B cell (primary cell): Measurements from ENCODE around the gene MYL5. TPM values are rescaled to one million over a fixed set of nuclear protein-coding genes. Genes with fewer than 3 reads are reported as not detected.
"Not testable (repeated sequence)": the region's sequence is repeated elsewhere in the genome, so short reads cannot be mapped to it uniquely, and the experiment has no call there.

Experiments
- ATAC-seq: fragments of 200-7000 bp; cut with Tn5 transposase; one replicate; pipeline ENCODE4 v1.10.0; 2021; ENCODE audit warnings: low read depth, mild to moderate bottlenecking, moderate number of reproducible peaks, moderate library complexity
- CTCF ChIA-PET: fragments of 350-600 bp; sonication (Branson Sonifier 250); formaldehyde crosslinking; loops from one replicate; lab custom pipeline; 2021; ENCODE audit warnings: antibody characterized with exemption, inconsistent platforms; lab: Charles Lee
- POLR2A ChIA-PET: fragments of 350-600 bp; sonication (Branson Sonifier 250); formaldehyde crosslinking; loops from one replicate; lab custom pipeline; 2021; ENCODE audit warnings: antibody characterized with exemption; lab: Charles Lee
- DNase-seq: peaks from one replicate; pipeline ENCODE4 v3.0.0; 2013
- H2AFZ ChIP-seq: 2 replicates; pipeline ENCODE4 v1.6.1; 2012; ENCODE audit warnings: mild to moderate bottlenecking, low read depth, low read length; ENCODE audit not compliant: insufficient read depth, poor library complexity, severe bottlenecking
- H3K27ac ChIP-seq, 2 donors: 1 replicate in 1 of 2; 2 replicates in 1 of 2; pipeline ENCODE4 v1.5.1; 2012 to 2013; ENCODE audit warnings: low read length in 2 of 2, mild to moderate bottlenecking in 2 of 2, moderate library complexity in 1 of 2
- H3K27me3 ChIP-seq, 4 experiments: fragments of 200-600 bp in 1 of 4; sonication (generic) in 1 of 4; replicated peaks in 1 of 4; 1 replicate in 2 of 4; 2 replicates in 2 of 4; pipeline versions ENCODE4 v1.6.1 to v1.7.0; 2013 to 2016; ENCODE audit warnings: low read length in 3 of 4, mild to moderate bottlenecking in 2 of 4, mixed read lengths in 1 of 4, moderate library complexity in 1 of 4; ENCODE audit not compliant: insufficient read depth in 4 of 4, control insufficient read depth in 3 of 4; ENCODE audit errors: control extremely low read depth in 1 of 4
- H3K36me3 ChIP-seq, 2 experiments: replicated peaks in 1 of 2; 1 replicate in 1 of 2; 2 replicates in 1 of 2; pipeline versions ENCODE4 v1.6.1 to v1.7.1; 2013; ENCODE audit warnings: low read length in 1 of 2; ENCODE audit not compliant: insufficient read depth in 2 of 2, control insufficient read depth in 1 of 2; ENCODE audit errors: control extremely low read depth in 1 of 2, extremely low read depth in 1 of 2
- H3K4me1 ChIP-seq, 2 donors: fragments of 200-600 bp in 1 of 2; sonication (generic) in 1 of 2; 1 replicate in 1 of 2; 2 replicates in 1 of 2; pipeline versions ENCODE4 v1.5.1 to v1.6.1; 2013 to 2017; ENCODE audit warnings: low read length in 2 of 2; ENCODE audit not compliant: control insufficient read depth in 2 of 2, insufficient read depth in 2 of 2
- H3K4me2 ChIP-seq: replicated peaks from 2 replicates; pipeline ENCODE3; 2012; ENCODE audit warnings: mild to moderate bottlenecking, low read depth, low read length; ENCODE audit not compliant: poor library complexity, severe bottlenecking
- H3K4me3 ChIP-seq, 5 experiments: fragments of 200-600 bp in 1 of 5; sonication (generic) in 1 of 5; 1 replicate in 3 of 5; 2 replicates in 2 of 5; pipeline versions ENCODE4 v1.5.1 to v1.7.0; 2011 to 2016; ENCODE audit warnings: low read length in 4 of 5, mild to moderate bottlenecking in 4 of 5, low read depth in 2 of 5, control low read depth in 1 of 5, moderate library complexity in 1 of 5; ENCODE audit not compliant: insufficient read depth in 1 of 5; ENCODE audit errors: control extremely low read depth in 1 of 5, extremely low read depth in 1 of 5
- H3K79me2 ChIP-seq: fragments of 200-600 bp; sonication (generic); one replicate; pipeline ENCODE4 v1.6.0; 2016; ENCODE audit warnings: low read length; ENCODE audit not compliant: control insufficient read depth, insufficient read depth
- H3K9ac ChIP-seq: fragments of 200-600 bp; sonication (generic); 2 replicates; pipeline ENCODE4 v1.6.1; 2017; ENCODE audit warnings: mild to moderate bottlenecking, low read length, moderate library complexity
- H3K9me3 ChIP-seq, 3 donors: one replicate each; pipeline versions ENCODE4 v1.6.1 to v1.7.1; 2013; ENCODE audit warnings: low read length in 2 of 3; ENCODE audit not compliant: control insufficient read depth in 2 of 3, insufficient read depth in 1 of 3; ENCODE audit errors: control extremely low read depth in 1 of 3
- H4K20me1 ChIP-seq: 2 replicates; pipeline ENCODE4 v1.6.0; 2012; ENCODE audit warnings: mild to moderate bottlenecking, low read length; ENCODE audit not compliant: insufficient read depth, control insufficient read depth, poor library complexity, severe bottlenecking
- H3K27ac Mint-ChIP-seq: one replicate; pipeline ENCODE4 v1.8.0; 2021; ENCODE audit warnings: mixed read lengths
- H3K27me3 Mint-ChIP-seq: one replicate; pipeline ENCODE4 v1.8.0; 2021; ENCODE audit warnings: mixed read lengths
- H3K4me1 Mint-ChIP-seq: one replicate; pipeline ENCODE4 v1.8.0; 2021; ENCODE audit warnings: mixed read lengths
- H3K4me3 Mint-ChIP-seq: one replicate; pipeline ENCODE4 v1.8.0; 2021; ENCODE audit warnings: mixed read lengths
- H3K9me3 Mint-ChIP-seq: one replicate; pipeline ENCODE4 v1.8.0; 2022; ENCODE audit warnings: mixed read lengths; ENCODE audit not compliant: insufficient read depth
- CTCF ChIP-seq: fragments of 200-600 bp; IDR thresholded peaks from one replicate; pipeline ENCODE4 v1.8.0; 2022; ENCODE audit warnings: antibody characterized with exemption, mild to moderate bottlenecking
- EZH2 ChIP-seq: IDR thresholded peaks from 2 replicates; pipeline ENCODE4 v1.6.1; 2012; ENCODE audit warnings: borderline replicate concordance, low read depth, mild to moderate bottlenecking, moderate library complexity, low read length; ENCODE audit not compliant: insufficient read depth, poor library complexity, severe bottlenecking
- WGBS: methylation state at CpG from one replicate; pipeline ENCODE4 v1.1.5; 2013; ENCODE audit warnings: missing lambda C conversion rate; ENCODE audit not compliant: insufficient coverage; 5-methylcytosine and 5-hydroxymethylcytosine counted together
- intact Hi-C: fragments of 100-400 bp; cut with micrococcal nuclease; formaldehyde crosslinking; loops from one replicate; pipeline ENCODE4 v1.10.0; 2022
- polyA plus RNA-seq: library from polyadenylated mRNA; depleted of rRNA; stranded (reverse); fragments of >200 nt; gene quantifications from 2 replicates; pipeline ENCODE4 v1.2.3, GENCODE V29; 2012
- total RNA-seq, 2 donors: library from RNA; stranded (reverse); fragments of 120-200 nt in 1 of 2; gene quantifications; 1 replicate in 1 of 2; 2 replicates in 1 of 2; pipeline versions ENCODE4 v1.2.3 to v1.2.4, GENCODE V29; 2013 to 2022

The MYL5 gene
- total and polyA plus RNA-seq, 2 donors (not counting 1 experiment from before 2014, with no cell fraction given), result 16.9 to 38.3 TPM

DNA sequence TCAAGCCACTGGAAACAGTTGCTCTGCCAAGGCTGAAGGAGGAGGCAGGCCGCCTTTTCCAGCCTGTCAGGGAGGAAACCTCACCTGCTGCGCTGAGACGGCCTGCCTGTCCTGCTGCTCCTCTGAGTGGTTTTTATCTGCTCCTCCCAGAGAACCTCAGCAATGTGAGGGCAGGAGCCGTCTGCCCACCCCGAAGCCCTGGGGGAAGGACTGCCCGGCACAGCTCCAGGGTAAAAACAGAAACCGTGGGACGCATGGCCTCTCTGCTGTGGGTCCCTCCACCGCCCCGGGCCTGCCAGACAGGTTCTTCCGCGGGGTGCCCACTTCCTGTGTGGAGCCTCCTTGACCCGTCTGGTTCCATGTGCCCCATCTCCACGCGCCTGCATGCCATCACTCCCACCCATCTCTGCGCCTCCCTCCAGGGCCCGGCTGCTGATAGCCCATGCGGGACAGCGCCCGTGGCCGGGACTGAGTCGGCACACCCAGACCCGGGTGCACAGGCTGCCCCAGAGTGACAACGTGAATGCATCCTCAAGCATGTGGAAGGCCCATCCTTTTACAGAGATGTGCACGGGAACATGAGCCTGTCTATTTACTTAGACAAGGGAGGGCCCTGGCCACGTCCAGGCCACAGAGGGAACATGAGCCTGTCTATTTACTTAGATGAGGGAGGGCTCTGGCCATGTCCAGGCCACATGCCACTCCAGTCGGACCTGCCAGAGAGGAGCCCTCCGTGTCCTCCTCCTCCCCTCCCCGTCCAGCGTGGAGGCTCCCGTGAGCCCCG is 18.6 kb downstream of the MYL5 start:
- 87% methylated on average over 28 of the region's 32 CpGs for WGBS
- ATAC-seq, result no peak
- Mint-ChIP-seq H3K27ac (no peak overlapping the region), H3K4me3 (no peak overlapping the region), H3K27me3 (peaks cover 3% of the 10 kb centered on the region), H3K9me3 (no peaks in the 10 kb centered on the region), H3K4me1 (peaks cover under 1% of the 10 kb centered on the region)
- DNase-seq, result no peak
- Histone ChIP-seq H3K9ac (no peak overlapping the region), H3K36me3 (no peaks in the 10 kb centered on the region), H3K79me2 (no peaks in the 10 kb centered on the region), H4K20me1 (no peaks in the 10 kb centered on the region), H3K9me3 (peaks cover 0 to 3% (median 0%) of the 10 kb centered on the region in 3 donors), H2AFZ (no peak overlapping the region), H3K27me3 (peaks cover 0 to 14% (median under 1%) of the 10 kb centered on the region in 4 experiments), H3K4me1 (peaks cover 12 to 14% of the 10 kb centered on the region in 2 donors), H3K4me2 (no peak overlapping the region), H3K4me3 (no peak overlapping the region), H3K27ac (no peak overlapping the region)
- intact Hi-C loops, result no loop called here
- POLR2A ChIA-PET, result no interaction called here
- no peak for TF ChIP-seq CTCF
- TF ChIP-seq EZH2, result no peak
- CTCF ChIA-PET, result no interaction called here

GRCh38 chr4:694341-694940 is 20.1 kb downstream of the MYL5 start:
- DNase-seq, H3K27me3 ChIP-seq, H3K4me2 ChIP-seq, CTCF ChIA-PET, H3K4me3 Mint-ChIP-seq, H3K27ac ChIP-seq, ATAC-seq, intact Hi-C loops, H3K9me3 Mint-ChIP-seq, H3K4me1 Mint-ChIP-seq, H3K36me3 ChIP-seq, H4K20me1 ChIP-seq, H3K9me3 ChIP-seq, H3K9ac ChIP-seq, H3K27ac Mint-ChIP-seq, H3K4me3 ChIP-seq, H3K79me2 ChIP-seq, POLR2A ChIA-PET, H2AFZ ChIP-seq, H3K27me3 Mint-ChIP-seq: not testable (repeated sequence)
- peaks cover 10 to 14% of the 10 kb centered on the region in 2 donors for H3K4me1 ChIP-seq
- 93% methylated on average over 12 of the region's 12 CpGs for WGBS
